Measurements from ENCODE around the gene RMI1.

GRCh38 chr9:83981126-83981871, 694 bp downstream of the RMI1 start:
- TF ChIP-seq POLR2AphosphoS5 (IDR thresholded peaks at IDR 0.05; ENCODE audit: insufficient read depth in 1 of 2, low read depth in 1 of 2): no peak
- TF ChIP-seq, protein P1, sequence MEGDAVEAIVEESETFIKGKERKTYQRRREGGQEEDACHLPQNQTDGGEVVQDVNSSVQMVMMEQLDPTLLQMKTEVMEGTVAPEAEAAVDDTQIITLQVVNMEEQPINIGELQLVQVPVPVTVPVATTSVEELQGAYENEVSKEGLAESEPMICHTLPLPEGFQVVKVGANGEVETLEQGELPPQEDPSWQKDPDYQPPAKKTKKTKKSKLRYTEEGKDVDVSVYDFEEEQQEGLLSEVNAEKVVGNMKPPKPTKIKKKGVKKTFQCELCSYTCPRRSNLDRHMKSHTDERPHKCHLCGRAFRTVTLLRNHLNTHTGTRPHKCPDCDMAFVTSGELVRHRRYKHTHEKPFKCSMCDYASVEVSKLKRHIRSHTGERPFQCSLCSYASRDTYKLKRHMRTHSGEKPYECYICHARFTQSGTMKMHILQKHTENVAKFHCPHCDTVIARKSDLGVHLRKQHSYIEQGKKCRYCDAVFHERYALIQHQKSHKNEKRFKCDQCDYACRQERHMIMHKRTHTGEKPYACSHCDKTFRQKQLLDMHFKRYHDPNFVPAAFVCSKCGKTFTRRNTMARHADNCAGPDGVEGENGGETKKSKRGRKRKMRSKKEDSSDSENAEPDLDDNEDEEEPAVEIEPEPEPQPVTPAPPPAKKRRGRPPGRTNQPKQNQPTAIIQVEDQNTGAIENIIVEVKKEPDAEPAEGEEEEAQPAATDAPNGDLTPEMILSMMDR (IDR thresholded peaks at IDR 0.05): no peak
